ENCODE data around the gene ZCWPW2.

Gene ZCWPW2

GRCh38 chr3:28317438-28318022 lies 31.0 kb upstream of the ZCWPW2 start:
- H3K79me1 ChIP-seq (replicated peaks; ENCODE audit: low read length, poor library complexity, severe bottlenecking), result peaks cover 6% of the 10 kb centered on the region
- H2AK5ac ChIP-seq (ENCODE audit: low read length, severe bottlenecking), result no peak overlapping the region
- H2BK120ac ChIP-seq (ENCODE audit: low read depth, low read length), result no peak overlapping the region
- H3K27ac ChIP-seq (ENCODE audit: low read length, poor library complexity, severe bottlenecking), result no peak overlapping the region
- no peak overlapping the region for H2BK12ac ChIP-seq (ENCODE audit: low read length in 2 of 2)
- H2BK15ac ChIP-seq (ENCODE audit: low read depth, poor library complexity, severe bottlenecking), result no peak overlapping the region
- no peaks in the 10 kb centered on the region for H3K9me3 ChIP-seq (ENCODE audit: control insufficient read depth, low read length)
- H4K8ac ChIP-seq (ENCODE audit: low read length), result no peak overlapping the region
- peaks cover 0 to 25% of the 10 kb centered on the region in 2 experiments for H3K36me3 ChIP-seq (ENCODE audit: control insufficient read depth in 1 of 2, insufficient read depth in 2 of 2, low read depth in 1 of 2, low read length in 2 of 2)
- H2AFZ ChIP-seq (ENCODE audit: low read depth, low read length), result no peak overlapping the region
- no peaks in the 10 kb centered on the region for H3K4me1 ChIP-seq (ENCODE audit: control insufficient read depth, insufficient read depth, low read depth, low read length)
- no peaks in the 10 kb centered on the region for H3K27me3 ChIP-seq (ENCODE audit: control insufficient read depth in 1 of 2, insufficient read depth in 1 of 2, low read length in 2 of 2)
- no peak overlapping the region for H3K9ac ChIP-seq (ENCODE audit: low read length)
- WGBS, result no CpG with 5 or more reads among the region's 2 CpGs
- H3K23ac ChIP-seq (ENCODE audit: low read length in 2 of 2), result no peak overlapping the region
- no peak overlapping the region for H3K18ac ChIP-seq (ENCODE audit: low read depth in 1 of 2, low read length in 2 of 2)
- peak; percentile 46 for DNase-seq
- no peak overlapping the region for H2BK5ac ChIP-seq (ENCODE audit: low read depth, low read length, poor library complexity, severe bottlenecking)
- H3K14ac ChIP-seq (ENCODE audit: low read length in 2 of 2), result no peak overlapping the region
- H3K4me2 ChIP-seq (ENCODE audit: low read length, poor library complexity, severe bottlenecking), result no peak overlapping the region
- no peak overlapping the region for H3K4ac ChIP-seq (ENCODE audit: low read depth in 1 of 2, low read length in 2 of 2)
- H4K91ac ChIP-seq (ENCODE audit: low read length), result no peak overlapping the region
- H3K4me3 ChIP-seq (ENCODE audit: insufficient read depth in 1 of 2, low read depth in 1 of 2, low read length in 2 of 2), result no peak overlapping the region

GRCh38 chr3:28320981-28321380 lies 27.5 kb upstream of the ZCWPW2 start:
- H3K14ac ChIP-seq (ENCODE audit: low read length in 2 of 2), result no peak overlapping the region
- H2BK120ac ChIP-seq (ENCODE audit: low read depth, low read length), result no peak overlapping the region
- peaks cover 1% of the 10 kb centered on the region for H3K79me1 ChIP-seq (replicated peaks; ENCODE audit: low read length, poor library complexity, severe bottlenecking)
- H3K4me2 ChIP-seq (ENCODE audit: low read length, poor library complexity, severe bottlenecking), result no peak overlapping the region
- no peak overlapping the region for H3K4ac ChIP-seq (ENCODE audit: low read depth in 1 of 2, low read length in 2 of 2)
- no peak overlapping the region for H2AFZ ChIP-seq (ENCODE audit: low read depth, low read length)
- H3K36me3 ChIP-seq (ENCODE audit: control insufficient read depth in 1 of 2, insufficient read depth in 2 of 2, low read depth in 1 of 2, low read length in 2 of 2), result peaks cover 0 to 55% of the 10 kb centered on the region in 2 experiments
- H3K4me3 ChIP-seq (ENCODE audit: insufficient read depth in 1 of 2, low read depth in 1 of 2, low read length in 2 of 2), result no peak overlapping the region
- H3K9ac ChIP-seq (ENCODE audit: low read length), result no peak overlapping the region
- H3K4me1 ChIP-seq (ENCODE audit: control insufficient read depth, insufficient read depth, low read depth, low read length), result no peaks in the 10 kb centered on the region
- H2BK5ac ChIP-seq (ENCODE audit: low read depth, low read length, poor library complexity, severe bottlenecking), result no peak overlapping the region
- no peaks in the 10 kb centered on the region for H3K9me3 ChIP-seq (ENCODE audit: control insufficient read depth, low read length)
- H3K27me3 ChIP-seq (ENCODE audit: control insufficient read depth in 1 of 2, insufficient read depth in 1 of 2, low read length in 2 of 2), result no peaks in the 10 kb centered on the region
- H3K23ac ChIP-seq (ENCODE audit: low read length in 2 of 2), result no peak overlapping the region
- no peak overlapping the region for H4K91ac ChIP-seq (ENCODE audit: low read length)
- no peak overlapping the region for H4K8ac ChIP-seq (ENCODE audit: low read length)
- H3K18ac ChIP-seq (ENCODE audit: low read depth in 1 of 2, low read length in 2 of 2), result no peak overlapping the region
- H2BK15ac ChIP-seq (ENCODE audit: low read depth, poor library complexity, severe bottlenecking), result no peak overlapping the region
- H2BK12ac ChIP-seq (ENCODE audit: low read length in 2 of 2), result no peak overlapping the region
- no peak overlapping the region for H2AK5ac ChIP-seq (ENCODE audit: low read length, severe bottlenecking)
- H3K27ac ChIP-seq (ENCODE audit: low read length, poor library complexity, severe bottlenecking), result no peak overlapping the region
- no peak for DNase-seq

GRCh38 chr3:28322464-28322863 lies 26.1 kb upstream of the ZCWPW2 start:
- no peak overlapping the region for H3K18ac ChIP-seq (ENCODE audit: low read depth in 1 of 2, low read length in 2 of 2)
- no peak overlapping the region for H3K27ac ChIP-seq (ENCODE audit: low read length, poor library complexity, severe bottlenecking)
- no peak overlapping the region for H4K8ac ChIP-seq (ENCODE audit: low read length)
- no peaks in the 10 kb centered on the region for H3K27me3 ChIP-seq (ENCODE audit: control insufficient read depth in 1 of 2, insufficient read depth in 1 of 2, low read length in 2 of 2)
- DNase-seq, result no peak
- H2BK5ac ChIP-seq (ENCODE audit: low read depth, low read length, poor library complexity, severe bottlenecking), result no peak overlapping the region
- no peaks in the 10 kb centered on the region for H3K4me1 ChIP-seq (ENCODE audit: control insufficient read depth, insufficient read depth, low read depth, low read length)
- H3K9ac ChIP-seq (ENCODE audit: low read length), result no peak overlapping the region
- H3K79me1 ChIP-seq (replicated peaks; ENCODE audit: low read length, poor library complexity, severe bottlenecking), result peaks cover 1% of the 10 kb centered on the region
- H3K4ac ChIP-seq (ENCODE audit: low read depth in 1 of 2, low read length in 2 of 2), result no peak overlapping the region
- peaks cover 0 to 63% of the 10 kb centered on the region in 2 experiments for H3K36me3 ChIP-seq (ENCODE audit: control insufficient read depth in 1 of 2, insufficient read depth in 2 of 2, low read depth in 1 of 2, low read length in 2 of 2)
- no peak overlapping the region for H3K14ac ChIP-seq (ENCODE audit: low read length in 2 of 2)
- H2AK5ac ChIP-seq (ENCODE audit: low read length, severe bottlenecking), result no peak overlapping the region
- no peak overlapping the region for H2AFZ ChIP-seq (ENCODE audit: low read depth, low read length)
- no peak overlapping the region for H3K4me3 ChIP-seq (ENCODE audit: insufficient read depth in 1 of 2, low read depth in 1 of 2, low read length in 2 of 2)
- H2BK120ac ChIP-seq (ENCODE audit: low read depth, low read length), result no peak overlapping the region
- no peak overlapping the region for H2BK15ac ChIP-seq (ENCODE audit: low read depth, poor library complexity, severe bottlenecking)
- no peaks in the 10 kb centered on the region for H3K9me3 ChIP-seq (ENCODE audit: control insufficient read depth, low read length)
- no peak overlapping the region for H4K91ac ChIP-seq (ENCODE audit: low read length)
- no peak overlapping the region for H3K4me2 ChIP-seq (ENCODE audit: low read length, poor library complexity, severe bottlenecking)
- WGBS, result no CpG with 5 or more reads among the region's 1 CpG
- no peak overlapping the region for H2BK12ac ChIP-seq (ENCODE audit: low read length in 2 of 2)
- no peak overlapping the region for H3K23ac ChIP-seq (ENCODE audit: low read length in 2 of 2)

GRCh38 chr3:28326458-28326926 lies 22.0 kb upstream of the ZCWPW2 start:
- H3K27me3 ChIP-seq (ENCODE audit: control insufficient read depth in 1 of 2, insufficient read depth in 1 of 2, low read length in 2 of 2), result no peaks in the 10 kb centered on the region
- no peak overlapping the region for H3K4ac ChIP-seq (ENCODE audit: low read depth in 1 of 2, low read length in 2 of 2)
- no peak overlapping the region for H2AFZ ChIP-seq (ENCODE audit: low read depth, low read length)
- H2BK120ac ChIP-seq (ENCODE audit: low read depth, low read length), result no peak overlapping the region
- H4K8ac ChIP-seq (ENCODE audit: low read length), result no peak overlapping the region
- H3K79me1 ChIP-seq (replicated peaks; ENCODE audit: low read length, poor library complexity, severe bottlenecking), result peaks cover 1% of the 10 kb centered on the region
- no peak overlapping the region for H3K9ac ChIP-seq (ENCODE audit: low read length)
- H2BK15ac ChIP-seq (ENCODE audit: low read depth, poor library complexity, severe bottlenecking), result no peak overlapping the region
- H3K9me3 ChIP-seq (ENCODE audit: control insufficient read depth, low read length), result no peaks in the 10 kb centered on the region
- no peaks in the 10 kb centered on the region for H3K4me1 ChIP-seq (ENCODE audit: control insufficient read depth, insufficient read depth, low read depth, low read length)
- no peak overlapping the region for H3K18ac ChIP-seq (ENCODE audit: low read depth in 1 of 2, low read length in 2 of 2)
- no peak overlapping the region for H3K23ac ChIP-seq (ENCODE audit: low read length in 2 of 2)
- no peak overlapping the region for H3K4me2 ChIP-seq (ENCODE audit: low read length, poor library complexity, severe bottlenecking)
- no peak overlapping the region for H2AK5ac ChIP-seq (ENCODE audit: low read length, severe bottlenecking)
- no peak overlapping the region for H2BK12ac ChIP-seq (ENCODE audit: low read length in 2 of 2)
- no peak overlapping the region for H3K14ac ChIP-seq (ENCODE audit: low read length in 2 of 2)
- WGBS, result 73% methylated on average over 2 of the region's 2 CpGs
- no peak for DNase-seq
- H3K4me3 ChIP-seq (ENCODE audit: insufficient read depth in 1 of 2, low read depth in 1 of 2, low read length in 2 of 2), result no peak overlapping the region
- no peak overlapping the region for H4K91ac ChIP-seq (ENCODE audit: low read length)
- peaks cover 0 to 71% of the 10 kb centered on the region in 2 experiments for H3K36me3 ChIP-seq (ENCODE audit: control insufficient read depth in 1 of 2, insufficient read depth in 2 of 2, low read depth in 1 of 2, low read length in 2 of 2)
- H3K27ac ChIP-seq (ENCODE audit: low read length, poor library complexity, severe bottlenecking), result no peak overlapping the region
- no peak overlapping the region for H2BK5ac ChIP-seq (ENCODE audit: low read depth, low read length, poor library complexity, severe bottlenecking)

Measured in mesenchymal stem cell (in vitro differentiated cells and primary cell).